ENCODE measurements around the gene PIK3C2B. TPM values are rescaled to one million over a fixed set of nuclear protein-coding genes. Genes with fewer than 3 reads are reported as not detected.

PIK3C2B gene
- total and polyA plus RNA-seq, 4 donors: 2.8 to 14.9 (median 5.4) TPM

GRCh38 chr1:204478172-204478899, 16.3 kb downstream of the PIK3C2B start:
- no peak overlapping the region for H3K27ac ChIP-seq (ENCODE audit: low read depth in 1 of 2, low read length in 2 of 2)
- no peak for DNase-seq (ENCODE audit: low spot score)
- no peaks in the 10 kb centered on the region for H3K9me3 ChIP-seq (ENCODE audit: control insufficient read depth in 4 of 4, low read length in 3 of 4)
- TF ChIP-seq NR2F2 (IDR thresholded peaks at IDR 0.05) (no peak), HNF4G (IDR thresholded peaks at IDR 0.05) (no peak), FOXA2 (IDR thresholded peaks at IDR 0.05) (no peak), SP1 (IDR thresholded peaks at IDR 0.05) (no peak), FOXA1 (IDR thresholded peaks at IDR 0.05) (no peak), GABPA (IDR thresholded peaks at IDR 0.05 in 1 of 2, conservative IDR thresholded peaks at IDR 0.05 in 1 of 2) (no peak), EGR1 (IDR thresholded peaks at IDR 0.05; ENCODE audit: low read depth in 2 of 2) (no peak), ATF3 (IDR thresholded peaks at IDR 0.05) (no peak), TAF1 (conservative IDR thresholded peaks at IDR 0.05) (no peak), JUND (IDR thresholded peaks at IDR 0.05) (no peak), YY1 (IDR thresholded peaks at IDR 0.05) (no peak), RAD21 (IDR thresholded peaks at IDR 0.05) (no peak), RXRA (IDR thresholded peaks at IDR 0.05) (no peak), HNF4A (conservative IDR thresholded peaks at IDR 0.05) (no peak), MAX (IDR thresholded peaks at IDR 0.05) (no peak)
- TF ChIP-seq, protein P1, sequence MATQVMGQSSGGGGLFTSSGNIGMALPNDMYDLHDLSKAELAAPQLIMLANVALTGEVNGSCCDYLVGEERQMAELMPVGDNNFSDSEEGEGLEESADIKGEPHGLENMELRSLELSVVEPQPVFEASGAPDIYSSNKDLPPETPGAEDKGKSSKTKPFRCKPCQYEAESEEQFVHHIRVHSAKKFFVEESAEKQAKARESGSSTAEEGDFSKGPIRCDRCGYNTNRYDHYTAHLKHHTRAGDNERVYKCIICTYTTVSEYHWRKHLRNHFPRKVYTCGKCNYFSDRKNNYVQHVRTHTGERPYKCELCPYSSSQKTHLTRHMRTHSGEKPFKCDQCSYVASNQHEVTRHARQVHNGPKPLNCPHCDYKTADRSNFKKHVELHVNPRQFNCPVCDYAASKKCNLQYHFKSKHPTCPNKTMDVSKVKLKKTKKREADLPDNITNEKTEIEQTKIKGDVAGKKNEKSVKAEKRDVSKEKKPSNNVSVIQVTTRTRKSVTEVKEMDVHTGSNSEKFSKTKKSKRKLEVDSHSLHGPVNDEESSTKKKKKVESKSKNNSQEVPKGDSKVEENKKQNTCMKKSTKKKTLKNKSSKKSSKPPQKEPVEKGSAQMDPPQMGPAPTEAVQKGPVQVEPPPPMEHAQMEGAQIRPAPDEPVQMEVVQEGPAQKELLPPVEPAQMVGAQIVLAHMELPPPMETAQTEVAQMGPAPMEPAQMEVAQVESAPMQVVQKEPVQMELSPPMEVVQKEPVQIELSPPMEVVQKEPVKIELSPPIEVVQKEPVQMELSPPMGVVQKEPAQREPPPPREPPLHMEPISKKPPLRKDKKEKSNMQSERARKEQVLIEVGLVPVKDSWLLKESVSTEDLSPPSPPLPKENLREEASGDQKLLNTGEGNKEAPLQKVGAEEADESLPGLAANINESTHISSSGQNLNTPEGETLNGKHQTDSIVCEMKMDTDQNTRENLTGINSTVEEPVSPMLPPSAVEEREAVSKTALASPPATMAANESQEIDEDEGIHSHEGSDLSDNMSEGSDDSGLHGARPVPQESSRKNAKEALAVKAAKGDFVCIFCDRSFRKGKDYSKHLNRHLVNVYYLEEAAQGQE (IDR thresholded peaks at IDR 0.05): no peak
- TF ChIP-seq, protein P2, sequence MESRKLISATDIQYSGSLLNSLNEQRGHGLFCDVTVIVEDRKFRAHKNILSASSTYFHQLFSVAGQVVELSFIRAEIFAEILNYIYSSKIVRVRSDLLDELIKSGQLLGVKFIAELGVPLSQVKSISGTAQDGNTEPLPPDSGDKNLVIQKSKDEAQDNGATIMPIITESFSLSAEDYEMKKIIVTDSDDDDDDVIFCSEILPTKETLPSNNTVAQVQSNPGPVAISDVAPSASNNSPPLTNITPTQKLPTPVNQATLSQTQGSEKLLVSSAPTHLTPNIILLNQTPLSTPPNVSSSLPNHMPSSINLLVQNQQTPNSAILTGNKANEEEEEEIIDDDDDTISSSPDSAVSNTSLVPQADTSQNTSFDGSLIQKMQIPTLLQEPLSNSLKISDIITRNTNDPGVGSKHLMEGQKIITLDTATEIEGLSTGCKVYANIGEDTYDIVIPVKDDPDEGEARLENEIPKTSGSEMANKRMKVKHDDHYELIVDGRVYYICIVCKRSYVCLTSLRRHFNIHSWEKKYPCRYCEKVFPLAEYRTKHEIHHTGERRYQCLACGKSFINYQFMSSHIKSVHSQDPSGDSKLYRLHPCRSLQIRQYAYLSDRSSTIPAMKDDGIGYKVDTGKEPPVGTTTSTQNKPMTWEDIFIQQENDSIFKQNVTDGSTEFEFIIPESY (IDR thresholded peaks at IDR 0.05): no peak
- TF ChIP-seq, protein P3, sequence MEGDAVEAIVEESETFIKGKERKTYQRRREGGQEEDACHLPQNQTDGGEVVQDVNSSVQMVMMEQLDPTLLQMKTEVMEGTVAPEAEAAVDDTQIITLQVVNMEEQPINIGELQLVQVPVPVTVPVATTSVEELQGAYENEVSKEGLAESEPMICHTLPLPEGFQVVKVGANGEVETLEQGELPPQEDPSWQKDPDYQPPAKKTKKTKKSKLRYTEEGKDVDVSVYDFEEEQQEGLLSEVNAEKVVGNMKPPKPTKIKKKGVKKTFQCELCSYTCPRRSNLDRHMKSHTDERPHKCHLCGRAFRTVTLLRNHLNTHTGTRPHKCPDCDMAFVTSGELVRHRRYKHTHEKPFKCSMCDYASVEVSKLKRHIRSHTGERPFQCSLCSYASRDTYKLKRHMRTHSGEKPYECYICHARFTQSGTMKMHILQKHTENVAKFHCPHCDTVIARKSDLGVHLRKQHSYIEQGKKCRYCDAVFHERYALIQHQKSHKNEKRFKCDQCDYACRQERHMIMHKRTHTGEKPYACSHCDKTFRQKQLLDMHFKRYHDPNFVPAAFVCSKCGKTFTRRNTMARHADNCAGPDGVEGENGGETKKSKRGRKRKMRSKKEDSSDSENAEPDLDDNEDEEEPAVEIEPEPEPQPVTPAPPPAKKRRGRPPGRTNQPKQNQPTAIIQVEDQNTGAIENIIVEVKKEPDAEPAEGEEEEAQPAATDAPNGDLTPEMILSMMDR (IDR thresholded peaks at IDR 0.05; ENCODE audit: low read depth, low read length, missing input control): no peak
- H3K9ac ChIP-seq (ENCODE audit: low read depth in 1 of 2, low read length in 2 of 2): no peak overlapping the region
- H3K36me3 ChIP-seq (ENCODE audit: control insufficient read depth in 4 of 4, insufficient read depth in 3 of 4, low read depth in 1 of 4, low read length in 3 of 4): no peaks in the 10 kb centered on the region
- H3K4me1 ChIP-seq (ENCODE audit: control insufficient read depth in 4 of 4, insufficient read depth in 4 of 4, low read length in 3 of 4): peaks cover 4 to 39% (median 13%) of the 10 kb centered on the region in 4 donors
- H3K4me3 ChIP-seq (ENCODE audit: low read depth in 1 of 3, low read length in 3 of 3): no peak overlapping the region
- WGBS: 86% methylated on average over 7 of the region's 7 CpGs
- no peaks in the 10 kb centered on the region for H3K27me3 ChIP-seq (ENCODE audit: control insufficient read depth in 4 of 4, insufficient read depth in 4 of 4, low read length in 3 of 4)
